Panc1 (cell line): ENCODE data around the gene CHST1. TPM values are rescaled to one million over a fixed set of nuclear protein-coding genes. Genes with fewer than 3 reads are reported as not detected.

Experiments used
- ATAC-seq: fragments of 200-7000 bp; cut with Tn5 transposase; 2 replicates; pipeline ENCODE4 v1.9.1; 2020; ENCODE audit warnings: mild to moderate bottlenecking, moderate library complexity
- BruUV-seq: library from RNA; stranded (reverse); fragments of 400-500 nt; replicated peaks from 2 replicates; lab custom pipeline; 2021; lab: Mats Ljungman, UMichigan
- CTCF ChIA-PET: fragments of 300-600 bp; sonication (Branson Sonifier 250); formaldehyde crosslinking; loops from one replicate; lab custom pipeline; 2022; ENCODE audit warnings: antibody characterized with exemption; lab: Charles Lee
- POLR2A ChIA-PET: fragments of 300-600 bp; sonication (Branson Sonifier 250); formaldehyde crosslinking; loops from one replicate; lab custom pipeline; 2022; ENCODE audit warnings: antibody characterized with exemption; lab: Charles Lee
- DNase-seq: peaks from one replicate; pipeline ENCODE4 v3.0.0-alpha.2; 2010; ENCODE audit warnings: low read depth, low spot score
- H3K27ac ChIP-seq: 2 replicates; pipeline ENCODE4 v1.5.1; 2011; ENCODE audit warnings: mild to moderate bottlenecking, low read length, inconsistent platforms
- H3K27me3 ChIP-seq: fragments of 200-500 bp; sonication (Bioruptor generic); 2 replicates; pipeline ENCODE4 v1.6.0; 2014; ENCODE audit warnings: low read length, inconsistent platforms; ENCODE audit not compliant: control insufficient read depth, insufficient read depth
- H3K36me3 ChIP-seq: fragments of 200-500 bp; sonication (Bioruptor generic); 2 replicates; pipeline ENCODE4 v1.5.1; 2014; ENCODE audit warnings: inconsistent platforms, mild to moderate bottlenecking, low read length, moderate library complexity; ENCODE audit not compliant: control insufficient read depth, insufficient read depth
- H3K4me1 ChIP-seq: 2 replicates; pipeline ENCODE4 v1.5.1; 2011; ENCODE audit warnings: inconsistent platforms, mild to moderate bottlenecking, low read length, moderate library complexity; ENCODE audit not compliant: control insufficient read depth, insufficient read depth
- H3K4me3 ChIP-seq, 2 experiments: 2 replicates each; pipeline ENCODE4 v1.5.1; 2011 to 2012; ENCODE audit warnings: low read depth in 2 of 2, low read length in 2 of 2, mild to moderate bottlenecking in 2 of 2, inconsistent platforms in 1 of 2, moderate library complexity in 1 of 2
- H3K9me3 ChIP-seq: fragments of 200-500 bp; sonication (Bioruptor generic); 2 replicates; pipeline ENCODE4 v1.5.1; 2014; ENCODE audit warnings: low read depth, mild to moderate bottlenecking, inconsistent platforms, low read length, moderate library complexity; ENCODE audit not compliant: control insufficient read depth, insufficient read depth
- CTCF ChIP-seq: fragments of 450-650 bp; IDR thresholded peaks from 2 replicates; pipeline ENCODE4 v1.5.1; 2017; ENCODE audit warnings: mild to moderate bottlenecking
- POLR2AphosphoS5 ChIP-seq: IDR thresholded peaks from 2 replicates; pipeline ENCODE4 v1.6.1; 2012; ENCODE audit warnings: mild to moderate bottlenecking, low read depth, low read length, moderate library complexity
- SIN3A ChIP-seq: IDR thresholded peaks from 2 replicates; pipeline ENCODE4 v1.6.1; 2012; ENCODE audit warnings: low read depth, mild to moderate bottlenecking, low read length, moderate library complexity, borderline replicate concordance; ENCODE audit not compliant: insufficient read depth
- TCF7L2 ChIP-seq: IDR thresholded peaks from 2 replicates; pipeline ENCODE4 v1.6.1; 2011; ENCODE audit warnings: mild to moderate bottlenecking, low read depth, low read length, inconsistent platforms
- in situ Hi-C: cut with HindIII; loops from 2 replicates; pipeline ENCODE4 v1.10.0; 2016; ENCODE audit warnings: low sequenced_read_pairs, low pct_unique_long_range_greater_than_20kb
- intact Hi-C: fragments of 100-400 bp; cut with micrococcal nuclease; formaldehyde crosslinking; loops from one replicate; pipeline ENCODE4 v1.10.0; 2022; ENCODE audit not compliant: unreplicated experiment
- total RNA-seq: library from RNA; stranded (reverse); gene quantifications from one replicate; pipeline ENCODE4 v1.2.1, GENCODE V29; 2021; ENCODE audit not compliant: unreplicated experiment
- TF ChIP-seq, protein P1 (sequence below), 2 experiments: IDR thresholded peaks; 2 replicates each; pipeline ENCODE4 v1.6.1; 2011 to 2012; ENCODE audit warnings: low read depth in 2 of 2, control low read depth in 1 of 2, low read length in 1 of 2, mild to moderate bottlenecking in 1 of 2, moderate library complexity in 1 of 2; ENCODE audit not compliant: insufficient read depth in 1 of 2

CHST1 gene
- total RNA-seq, 1 experiment from 2014 or later, result not detected

DNA sequence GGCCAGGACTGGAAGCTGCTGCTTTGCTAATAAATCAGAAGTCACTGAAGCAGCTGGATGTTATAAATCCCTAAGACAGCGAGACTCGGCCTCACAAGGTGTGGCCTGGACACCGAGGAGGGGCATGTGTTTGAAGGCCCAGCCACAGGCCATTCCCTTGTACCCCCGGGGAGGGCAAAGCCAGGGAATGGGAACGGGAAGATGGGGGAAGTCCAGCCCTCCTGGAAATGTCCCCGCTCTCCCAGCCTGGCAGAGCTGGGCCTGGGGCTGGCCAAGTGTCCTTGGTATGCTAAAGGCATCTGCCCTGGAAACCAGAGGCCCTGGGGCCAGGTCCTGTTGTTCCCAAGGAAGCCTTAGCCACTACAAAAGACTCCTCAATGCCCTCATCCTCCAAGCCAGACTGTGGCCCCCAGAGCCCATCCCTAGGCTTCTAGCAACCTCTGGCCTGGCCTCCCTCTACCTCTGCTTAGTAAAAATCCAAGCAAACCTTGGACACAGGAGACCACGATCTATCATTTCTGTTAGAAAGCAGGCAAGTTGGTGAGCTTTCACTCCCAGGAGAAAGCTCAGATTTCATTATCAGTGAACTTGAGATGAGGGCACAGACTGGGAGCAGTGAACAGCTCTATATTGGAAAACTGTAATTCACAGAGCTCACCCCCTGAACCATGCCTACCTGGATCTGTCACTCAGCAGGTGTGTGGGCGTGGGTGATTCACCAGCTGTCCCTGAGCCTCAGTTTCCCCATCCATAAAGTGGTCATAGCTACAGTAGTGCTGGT lies 11.0 kb downstream of the CHST1 start:
- DNase-seq, result no peak
- H3K36me3 ChIP-seq, result no peaks in the 10 kb centered on the region
- ATAC-seq, result no peak
- no peaks in the 10 kb centered on the region for H3K4me1 ChIP-seq
- BruUV-seq, result no TSS peak
- H3K27ac ChIP-seq, result no peak overlapping the region
- TF ChIP-seq CTCF (no peak), SIN3A (no peak), TCF7L2 (no peak), POLR2AphosphoS5 (no peak)
- TF ChIP-seq, protein P1, sequence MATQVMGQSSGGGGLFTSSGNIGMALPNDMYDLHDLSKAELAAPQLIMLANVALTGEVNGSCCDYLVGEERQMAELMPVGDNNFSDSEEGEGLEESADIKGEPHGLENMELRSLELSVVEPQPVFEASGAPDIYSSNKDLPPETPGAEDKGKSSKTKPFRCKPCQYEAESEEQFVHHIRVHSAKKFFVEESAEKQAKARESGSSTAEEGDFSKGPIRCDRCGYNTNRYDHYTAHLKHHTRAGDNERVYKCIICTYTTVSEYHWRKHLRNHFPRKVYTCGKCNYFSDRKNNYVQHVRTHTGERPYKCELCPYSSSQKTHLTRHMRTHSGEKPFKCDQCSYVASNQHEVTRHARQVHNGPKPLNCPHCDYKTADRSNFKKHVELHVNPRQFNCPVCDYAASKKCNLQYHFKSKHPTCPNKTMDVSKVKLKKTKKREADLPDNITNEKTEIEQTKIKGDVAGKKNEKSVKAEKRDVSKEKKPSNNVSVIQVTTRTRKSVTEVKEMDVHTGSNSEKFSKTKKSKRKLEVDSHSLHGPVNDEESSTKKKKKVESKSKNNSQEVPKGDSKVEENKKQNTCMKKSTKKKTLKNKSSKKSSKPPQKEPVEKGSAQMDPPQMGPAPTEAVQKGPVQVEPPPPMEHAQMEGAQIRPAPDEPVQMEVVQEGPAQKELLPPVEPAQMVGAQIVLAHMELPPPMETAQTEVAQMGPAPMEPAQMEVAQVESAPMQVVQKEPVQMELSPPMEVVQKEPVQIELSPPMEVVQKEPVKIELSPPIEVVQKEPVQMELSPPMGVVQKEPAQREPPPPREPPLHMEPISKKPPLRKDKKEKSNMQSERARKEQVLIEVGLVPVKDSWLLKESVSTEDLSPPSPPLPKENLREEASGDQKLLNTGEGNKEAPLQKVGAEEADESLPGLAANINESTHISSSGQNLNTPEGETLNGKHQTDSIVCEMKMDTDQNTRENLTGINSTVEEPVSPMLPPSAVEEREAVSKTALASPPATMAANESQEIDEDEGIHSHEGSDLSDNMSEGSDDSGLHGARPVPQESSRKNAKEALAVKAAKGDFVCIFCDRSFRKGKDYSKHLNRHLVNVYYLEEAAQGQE (IDR thresholded peaks at IDR 0.05; ENCODE audit: insufficient read depth in 1 of 2, low read depth in 2 of 2, low read length in 1 of 2), result no peak
- peaks cover 2% of the 10 kb centered on the region; the same call in 1 of the 2 replicates for H3K27me3 ChIP-seq
- no peaks in the 10 kb centered on the region for H3K9me3 ChIP-seq
- no peak overlapping the region for H3K4me3 ChIP-seq
- intact Hi-C loops, result loop anchor here (10.0 kb wide), 1 partner anchor 280 kb away; no protein-coding TSS in a partner anchor
- ChIA-PET POLR2A (interaction anchor here (0.6 kb wide), 1 partner anchor 283 kb away, joined by 7 read pairs; no protein-coding TSS in a partner anchor), CTCF (interaction anchor here (0.6 to 1.8 kb wide), 9 partner anchors 25 to 773 kb away, joined by 3 to 13 read pairs (median 5); no protein-coding TSS in a partner anchor)
- in situ Hi-C loops, result no loop called here

DNA sequence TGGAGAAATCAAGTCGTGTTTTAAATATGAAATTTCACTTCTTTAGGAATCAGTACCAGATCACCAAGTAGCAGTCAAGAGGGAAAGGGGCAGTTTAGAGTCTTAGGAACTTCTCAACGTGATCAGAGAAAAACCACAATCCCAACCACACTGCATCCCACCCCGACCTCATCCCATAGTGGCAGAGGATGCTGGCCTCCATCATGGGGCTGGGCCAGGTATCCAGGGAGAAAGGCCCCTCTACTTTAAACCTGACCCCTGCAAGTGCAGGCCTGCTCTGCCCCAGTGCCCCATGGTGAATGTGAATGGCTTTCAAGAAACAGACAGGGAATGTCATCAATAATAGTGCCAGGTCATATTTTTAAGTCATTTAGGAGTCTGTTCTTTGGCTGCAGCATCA lies 12.1 kb downstream of the CHST1 start:
- Histone ChIP-seq H3K27me3 (peaks cover 2% of the 10 kb centered on the region; the same call in 1 of the 2 replicates), H3K36me3 (no peaks in the 10 kb centered on the region), H3K4me3 (no peak overlapping the region), H3K4me1 (no peaks in the 10 kb centered on the region), H3K27ac (no peak overlapping the region), H3K9me3 (no peaks in the 10 kb centered on the region)
- ChIA-PET POLR2A (no interaction called here), CTCF (no interaction called here)
- ATAC-seq (no peak), DNase-seq (no peak)
- intact Hi-C loops (loop anchor here (10.0 kb wide), 1 partner anchor 278 kb away; no protein-coding TSS in a partner anchor), in situ Hi-C loops (no loop called here)
- TF ChIP-seq CTCF, result no peak
- no TSS peak for BruUV-seq
